A673 (cell line): ENCODE data around the gene KRT2. TPM values are rescaled to one million over a fixed set of nuclear protein-coding genes. Genes with fewer than 3 reads are reported as not detected.

Experiments
- BruUV-seq: library from RNA; stranded (reverse); fragments of 400-500 nt; replicated peaks from 2 replicates; lab custom pipeline; 2021; lab: Mats Ljungman, UMichigan
- CTCF ChIA-PET: fragments of 300-600 bp; sonication (Branson Sonifier 250); formaldehyde crosslinking; loops from one replicate; lab custom pipeline; 2022; ENCODE audit warnings: antibody characterized with exemption; lab: Charles Lee
- POLR2A ChIA-PET: fragments of 300-600 bp; sonication (Branson Sonifier 250); formaldehyde crosslinking; loops from one replicate; lab custom pipeline; 2022; ENCODE audit warnings: antibody characterized with exemption; ENCODE audit not compliant: low non-redundant PET; lab: Charles Lee
- DNase-seq: peaks from one replicate; pipeline ENCODE4 v3.0.0-alpha.2; 2015; ENCODE audit warnings: low spot score
- H3K27ac ChIP-seq: fragments of 200-600 bp; sonication (generic); 2 replicates; pipeline ENCODE4 v1.5.1; 2016; ENCODE audit warnings: mixed run types, low read depth, mild to moderate bottlenecking, mixed read lengths, antibody characterized with exemption, low read length; ENCODE audit not compliant: poor library complexity, severe bottlenecking
- H3K27me3 ChIP-seq: fragments of 200-600 bp; sonication (generic); replicated peaks from 2 replicates; pipeline ENCODE4 v1.6.1; 2017; ENCODE audit warnings: mixed run types, low read depth, mild to moderate bottlenecking, mixed read lengths, antibody characterized with exemption, low read length; ENCODE audit not compliant: insufficient read depth, poor library complexity
- H3K36me3 ChIP-seq: fragments of 200-600 bp; sonication (generic); 2 replicates; pipeline ENCODE4 v1.6.1; 2016; ENCODE audit warnings: mixed run types, mild to moderate bottlenecking, mixed read lengths, antibody characterized with exemption, low read length; ENCODE audit not compliant: insufficient read depth, poor library complexity, severe bottlenecking
- H3K4me1 ChIP-seq: fragments of 200-600 bp; sonication (generic); 2 replicates; pipeline ENCODE4 v1.6.1; 2017; ENCODE audit warnings: mixed run types, mild to moderate bottlenecking, mixed read lengths, antibody characterized with exemption, low read length; ENCODE audit not compliant: insufficient read depth, poor library complexity, severe bottlenecking
- H3K4me3 ChIP-seq: fragments of 200-600 bp; sonication (generic); 2 replicates; pipeline ENCODE4 v1.5.1; 2016; ENCODE audit warnings: low read depth, mixed run types, mild to moderate bottlenecking, mixed read lengths, low read length; ENCODE audit not compliant: poor library complexity, severe bottlenecking
- H3K9me3 ChIP-seq: fragments of 200-600 bp; sonication (generic); 2 replicates; pipeline ENCODE4 v1.6.1; 2016; ENCODE audit warnings: mixed run types, low read depth, mild to moderate bottlenecking, mixed read lengths, antibody characterized with exemption, low read length; ENCODE audit not compliant: poor library complexity, severe bottlenecking
- EZH2 ChIP-seq: fragments of 200-600 bp; sonication (generic); IDR thresholded peaks from 2 replicates; pipeline ENCODE4 v1.6.1; 2017; ENCODE audit warnings: borderline replicate concordance, low read depth, mild to moderate bottlenecking, mixed read lengths, antibody characterized with exemption, low read length; ENCODE audit not compliant: poor library complexity, severe bottlenecking
- intact Hi-C: fragments of 100-400 bp; cut with micrococcal nuclease; formaldehyde crosslinking; loops from one replicate; pipeline ENCODE4 v1.10.0; 2022; ENCODE audit not compliant: unreplicated experiment
- total RNA-seq: library from RNA; stranded (reverse); gene quantifications from 2 replicates; pipeline ENCODE4 v1.2.3, GENCODE V29; 2021
- TF ChIP-seq, protein P1 (sequence below): fragments of 300-800, 200-600 bp; sonication (generic); conservative IDR thresholded peaks from 2 replicates; pipeline ENCODE4 v1.5.1; 2017; ENCODE audit warnings: low read depth, mild to moderate bottlenecking, antibody characterized with exemption, low read length, moderate library complexity, mixed read lengths

Gene KRT2
- total RNA-seq, 1 experiment from 2014 or later: not detected

GRCh38 chr12:52608826-52609630, 43.0 kb downstream of the KRT2 start:
- ChIA-PET POLR2A (interaction anchor here (0.7 kb wide), 1 partner anchor 100 kb away, joined by 3 read pairs; no protein-coding TSS in a partner anchor), CTCF (no interaction called here)
- intact Hi-C loops: no loop called here
- no peak overlapping the region for H3K27ac ChIP-seq
- no peaks in the 10 kb centered on the region for H3K27me3 ChIP-seq
- no peaks in the 10 kb centered on the region for H3K9me3 ChIP-seq
- no peak for DNase-seq
- peaks cover 6% of the 10 kb centered on the region for H3K4me1 ChIP-seq
- H3K4me3 ChIP-seq: no peak overlapping the region
- no peaks in the 10 kb centered on the region for H3K36me3 ChIP-seq
- no TSS peak for BruUV-seq
- TF ChIP-seq, protein P1, sequence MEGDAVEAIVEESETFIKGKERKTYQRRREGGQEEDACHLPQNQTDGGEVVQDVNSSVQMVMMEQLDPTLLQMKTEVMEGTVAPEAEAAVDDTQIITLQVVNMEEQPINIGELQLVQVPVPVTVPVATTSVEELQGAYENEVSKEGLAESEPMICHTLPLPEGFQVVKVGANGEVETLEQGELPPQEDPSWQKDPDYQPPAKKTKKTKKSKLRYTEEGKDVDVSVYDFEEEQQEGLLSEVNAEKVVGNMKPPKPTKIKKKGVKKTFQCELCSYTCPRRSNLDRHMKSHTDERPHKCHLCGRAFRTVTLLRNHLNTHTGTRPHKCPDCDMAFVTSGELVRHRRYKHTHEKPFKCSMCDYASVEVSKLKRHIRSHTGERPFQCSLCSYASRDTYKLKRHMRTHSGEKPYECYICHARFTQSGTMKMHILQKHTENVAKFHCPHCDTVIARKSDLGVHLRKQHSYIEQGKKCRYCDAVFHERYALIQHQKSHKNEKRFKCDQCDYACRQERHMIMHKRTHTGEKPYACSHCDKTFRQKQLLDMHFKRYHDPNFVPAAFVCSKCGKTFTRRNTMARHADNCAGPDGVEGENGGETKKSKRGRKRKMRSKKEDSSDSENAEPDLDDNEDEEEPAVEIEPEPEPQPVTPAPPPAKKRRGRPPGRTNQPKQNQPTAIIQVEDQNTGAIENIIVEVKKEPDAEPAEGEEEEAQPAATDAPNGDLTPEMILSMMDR: no peak
- TF ChIP-seq EZH2: no peak

- no peak for DNase-seq
- H3K9me3 ChIP-seq: no peaks in the 10 kb centered on the region
- POLR2A ChIA-PET: no interaction called here
- TF ChIP-seq, protein P1: no peak
- TF ChIP-seq EZH2: no peak
- no peak overlapping the region for H3K27ac ChIP-seq
- H3K36me3 ChIP-seq: no peaks in the 10 kb centered on the region
- H3K27me3 ChIP-seq: no peaks in the 10 kb centered on the region
- no peak overlapping the region for H3K4me3 ChIP-seq
- no TSS peak for BruUV-seq
- CTCF ChIA-PET: no interaction called here
- intact Hi-C loops: no loop called here
- H3K4me1 ChIP-seq: peaks cover 6% of the 10 kb centered on the region
Measured at GRCh38 chr12:52608161-52608560, 43.9 kb downstream of the KRT2 start.

- BruUV-seq: no TSS peak
- no peak for DNase-seq
- CTCF ChIA-PET: no interaction called here
Measured at GRCh38 chr12:52607314-52607713, 44.7 kb downstream of the KRT2 start.

More at GRCh38 chr12:52607314-52607713, 44.7 kb downstream of the KRT2 start:
- Histone ChIP-seq H3K36me3 (no peaks in the 10 kb centered on the region), H3K9me3 (no peaks in the 10 kb centered on the region), H3K27me3 (peaks cover 7% of the 10 kb centered on the region), H3K4me3 (no peak overlapping the region), H3K27ac (no peak overlapping the region), H3K4me1 (peaks cover 6% of the 10 kb centered on the region)
- intact Hi-C loops: no loop called here
- TF ChIP-seq, protein P1: no peak
- TF ChIP-seq EZH2: no peak
- POLR2A ChIA-PET: no interaction called here
